Stimulated activated CD4-positive, alpha-beta T cell treated with anti-CD3 and anti-CD28 coated beads, Interleukin-4, amount 100 ng/mL, for 4 hours (primary cell): ENCODE data around the gene ZNF292.
"Not testable (repeated sequence)": the region's sequence is repeated elsewhere in the genome, so short reads cannot be mapped to it uniquely, and the experiment has no call there.

Experiments
- DNase-seq, 2 experiments: peaks; one replicate each; pipeline ENCODE4 v3.0.0-alpha.2; 2020

Gene ZNF292

DNA sequence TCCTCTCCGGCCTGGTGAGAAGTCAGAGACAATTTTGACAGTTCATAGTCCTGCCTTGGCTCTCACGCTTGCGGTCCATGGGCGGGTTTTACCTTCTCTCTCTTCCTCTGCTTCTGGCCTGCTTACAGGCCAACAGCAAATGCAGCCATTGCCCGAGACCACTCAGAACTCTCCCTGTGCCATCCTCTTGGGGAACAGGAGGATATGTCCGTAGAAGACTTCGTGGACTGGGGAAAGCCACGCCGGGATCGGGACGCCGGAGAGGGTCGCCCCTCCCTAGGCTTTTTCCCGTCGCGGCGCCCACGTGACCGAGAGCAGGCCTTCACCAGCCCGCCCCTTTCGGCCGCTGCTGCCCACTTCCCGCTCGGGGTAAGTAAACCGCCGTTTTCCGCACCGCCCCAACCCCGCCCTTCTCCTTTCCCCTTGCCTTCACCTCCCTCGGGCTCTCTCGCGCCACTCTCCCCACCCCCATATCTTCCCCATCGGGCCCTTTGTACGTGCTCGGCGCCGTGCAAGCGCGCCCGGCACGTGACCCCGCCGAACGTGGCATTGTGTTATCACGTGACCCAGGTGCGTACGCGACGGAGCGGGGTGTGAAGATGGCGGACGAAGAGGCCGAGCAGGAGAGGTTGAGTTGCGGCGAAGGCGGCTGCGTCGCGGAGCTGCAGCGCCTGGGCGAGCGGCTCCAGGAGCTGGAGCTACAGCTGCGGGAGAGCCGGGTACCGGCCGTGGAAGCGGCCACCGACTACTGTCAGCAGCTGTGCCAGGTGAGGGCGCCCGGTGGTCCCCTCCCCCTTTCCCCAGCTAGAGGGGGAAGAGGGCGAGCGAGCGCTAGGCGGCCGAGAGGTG is at the start of gene ZNF292:
TSS of gene ZNF292 (plus strand) at position 573 of the 849 bp plus-strand sequence. CDS start at position 600, 27 bp downstream.
- peak; percentile 92 to 94 for DNase-seq

DNA sequence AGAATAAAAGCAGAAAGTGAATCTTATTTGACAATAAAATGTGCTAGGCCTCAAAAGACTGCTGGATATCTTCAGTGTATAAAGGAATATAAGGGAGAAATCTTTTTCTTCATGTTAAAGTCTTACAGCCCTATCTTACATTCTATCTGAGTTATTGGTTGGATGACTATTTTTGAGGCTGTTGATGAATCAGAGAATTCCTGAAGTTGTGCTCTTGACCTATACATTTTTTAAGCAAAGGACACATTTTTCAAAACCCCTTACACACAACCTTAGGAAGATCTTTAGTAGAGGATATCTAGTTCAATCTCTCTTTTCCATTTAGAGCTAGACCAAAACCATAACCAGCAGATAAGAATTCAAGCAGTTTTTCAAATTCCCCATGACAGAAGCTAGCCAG is 49.5 kb upstream of the ZNF292 start:
- DNase-seq: no peak

DNA sequence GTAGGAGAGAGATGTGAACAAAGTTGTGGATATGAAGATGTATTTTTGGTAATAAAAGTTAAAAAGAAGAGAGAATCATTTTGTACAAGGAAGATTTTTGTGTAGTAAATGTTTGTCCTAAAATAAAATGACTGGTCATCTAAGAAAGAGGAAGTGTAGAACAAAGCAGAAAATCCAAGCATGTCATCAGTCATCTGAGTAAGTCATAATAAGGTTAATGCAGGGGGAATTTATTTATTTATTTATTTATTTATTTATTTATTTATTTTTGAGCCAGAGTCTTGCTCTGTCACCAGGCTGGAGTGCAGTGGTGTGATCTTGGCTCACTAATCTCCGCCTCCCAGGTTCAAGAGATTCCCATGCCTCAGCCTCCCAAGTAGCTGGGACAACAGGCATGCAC is 44.7 kb upstream of the ZNF292 start:
- no peak for DNase-seq

DNA sequence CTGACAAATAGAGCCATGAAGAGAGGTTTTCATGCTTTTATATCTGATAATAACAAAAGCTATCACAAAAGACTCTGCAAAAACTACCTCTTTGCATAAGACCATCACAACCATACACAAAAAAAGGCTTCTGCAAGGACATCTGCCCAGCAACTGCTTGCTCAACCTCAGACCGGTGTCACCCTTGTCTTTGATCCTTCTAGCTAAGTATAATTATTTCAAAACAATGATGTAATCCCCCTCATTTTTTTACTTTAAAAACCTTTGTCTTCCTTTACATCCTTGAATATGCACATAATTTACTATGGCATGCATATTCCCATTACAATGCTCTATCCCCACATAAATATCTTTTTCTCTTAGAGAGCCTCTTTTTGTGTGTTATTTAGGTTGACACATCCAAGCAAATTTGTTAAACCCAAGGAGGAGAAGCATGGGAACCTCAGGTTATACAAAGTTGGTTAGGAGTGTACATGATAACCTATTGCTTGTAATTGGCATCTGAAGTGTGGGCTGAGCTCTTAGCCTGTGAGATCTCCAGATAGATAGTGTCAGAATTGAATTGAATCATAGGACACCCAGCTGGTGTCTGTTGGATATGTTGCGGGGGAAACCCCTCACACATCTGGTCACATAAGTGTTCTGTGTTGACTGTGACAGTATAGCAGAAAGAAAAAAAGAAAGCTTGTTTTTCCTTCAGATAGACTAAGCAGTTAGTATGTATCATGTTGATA is 39.8 kb upstream of the ZNF292 start:
- no peak for DNase-seq

DNA sequence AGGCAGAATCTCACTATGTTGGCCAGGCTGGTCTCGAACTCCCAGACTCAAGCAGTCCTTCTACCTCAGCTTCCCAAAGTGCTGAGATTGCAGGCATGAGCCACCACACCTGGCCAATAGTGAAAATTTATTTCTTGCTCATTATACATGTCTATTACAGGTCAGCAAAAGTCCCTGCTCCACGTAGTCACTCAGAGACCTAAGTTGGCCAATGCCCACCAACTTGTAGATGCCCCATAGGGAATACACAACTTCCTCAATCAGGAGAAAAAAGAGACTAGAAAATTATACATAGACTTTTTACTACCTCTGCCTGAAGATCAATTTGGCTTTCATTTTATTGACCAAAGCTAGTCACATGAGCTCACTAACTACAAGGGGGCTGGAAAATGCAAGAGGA is 38.4 kb upstream of the ZNF292 start:
- no peak for DNase-seq

DNA sequence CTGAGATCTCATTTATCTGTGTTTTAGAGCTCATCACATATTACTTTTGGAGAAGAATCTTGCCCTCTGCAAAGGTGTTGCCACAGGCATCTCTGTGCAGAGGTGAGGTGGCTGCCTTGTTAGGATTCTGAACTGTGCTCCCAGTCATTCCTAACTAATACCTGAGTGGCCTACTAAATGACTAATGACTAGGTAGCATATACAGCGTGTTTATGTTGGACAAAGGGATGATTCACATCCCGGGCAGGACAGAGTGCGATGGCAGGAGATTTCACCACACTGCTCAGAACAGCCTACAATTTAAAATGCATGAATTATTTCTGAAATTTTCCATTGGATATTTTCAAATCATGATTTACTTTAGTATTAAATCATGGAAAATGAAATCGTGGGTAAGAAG is 37.3 kb upstream of the ZNF292 start:
- no peak for DNase-seq

DNA sequence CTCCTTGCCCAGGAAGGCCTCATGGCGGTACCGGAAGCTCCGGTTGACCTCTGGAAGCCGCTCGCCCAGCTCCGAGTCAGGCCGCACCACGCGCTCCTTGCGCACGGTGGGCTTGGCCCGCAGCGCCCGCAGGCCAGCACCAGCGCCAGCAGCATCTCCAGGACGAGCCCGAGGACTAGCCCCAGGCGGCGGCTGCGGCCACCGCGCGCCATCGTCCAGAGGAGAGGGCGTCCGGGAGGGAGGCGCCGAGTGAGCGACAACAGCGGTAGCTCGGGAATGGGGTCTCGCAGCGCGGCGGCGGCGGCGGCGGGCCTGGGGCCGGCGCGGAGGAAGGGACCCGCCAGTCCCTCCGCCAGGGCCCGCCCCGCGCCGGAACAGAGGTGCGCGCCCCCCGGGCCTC is 32.9 kb upstream of the ZNF292 start:
- DNase-seq: no peak

DNA sequence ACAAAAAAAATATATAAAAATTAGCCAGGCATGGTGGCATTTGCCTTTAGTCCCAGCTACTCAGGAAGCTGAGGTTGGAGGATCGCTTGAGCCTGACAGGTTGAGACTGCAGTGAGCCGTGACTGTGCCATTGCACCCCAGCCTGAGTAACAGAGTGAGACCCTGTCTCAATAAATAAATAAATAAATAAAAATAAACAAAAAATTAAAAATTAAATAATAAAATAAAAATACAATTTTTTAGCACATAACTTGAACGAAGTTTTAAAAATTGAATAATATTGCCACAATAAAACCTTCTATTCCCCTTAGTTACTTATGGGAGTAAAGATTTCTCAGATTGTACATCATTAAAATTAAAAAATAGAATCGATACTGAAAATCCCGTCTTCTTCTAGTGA is 31.3 kb upstream of the ZNF292 start:
- no peak for DNase-seq

DNA sequence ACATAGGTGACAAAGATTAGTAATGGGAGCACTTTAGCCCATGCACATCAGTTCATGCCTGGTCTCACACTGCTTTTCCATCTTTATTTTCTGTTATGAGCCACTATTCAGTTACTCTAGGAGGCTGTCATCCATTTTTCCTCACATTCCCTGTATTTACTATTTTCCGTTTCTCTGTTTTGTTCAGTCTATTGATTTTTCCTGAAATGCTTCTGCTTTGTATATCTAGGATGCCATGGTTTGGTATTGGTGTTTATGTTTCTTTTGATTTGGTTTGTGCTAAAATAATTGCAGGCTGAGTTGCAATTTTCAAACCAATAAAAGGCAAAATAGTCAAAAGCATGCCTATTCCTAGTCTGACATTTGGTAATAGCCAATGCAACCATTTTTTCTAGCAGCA is 28.9 kb upstream of the ZNF292 start:
- DNase-seq: no peak

DNA sequence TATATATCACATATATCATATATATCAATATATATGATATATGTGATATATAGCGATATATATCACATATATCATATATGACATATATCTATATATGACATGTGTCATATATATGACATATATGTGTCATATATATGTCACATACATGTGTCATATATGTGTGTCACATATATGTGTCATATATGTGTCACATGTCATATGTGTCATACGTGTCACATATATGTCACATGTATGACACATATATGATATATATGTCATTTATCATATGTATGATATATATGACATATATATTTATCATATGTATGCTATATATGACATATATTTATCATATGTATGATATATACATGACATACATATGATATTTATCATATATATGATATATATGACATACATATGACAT is 27.6 kb upstream of the ZNF292 start:
- DNase-seq: no peak

DNA sequence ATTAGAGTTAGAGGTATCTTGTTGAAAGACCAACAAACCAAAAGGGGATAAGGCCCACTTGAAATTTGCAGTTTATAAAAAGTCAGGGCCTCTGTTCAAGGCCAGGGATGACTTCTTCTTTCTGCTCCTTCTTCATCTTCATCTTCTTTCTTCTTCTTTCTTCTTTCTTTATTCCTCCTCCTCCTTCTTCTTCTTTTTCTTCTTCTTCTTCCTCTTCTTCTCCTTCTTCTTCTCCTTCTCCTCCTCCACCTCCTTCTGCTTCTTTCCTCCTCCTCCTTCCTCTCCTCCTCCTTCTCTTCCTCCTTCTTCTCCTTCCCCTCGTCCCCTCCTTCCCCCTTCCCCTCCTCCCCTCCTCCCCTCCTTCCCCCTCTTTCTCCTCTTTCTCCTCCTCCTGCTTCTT is 18.4 kb upstream of the ZNF292 start:
- DNase-seq: no peak

DNA sequence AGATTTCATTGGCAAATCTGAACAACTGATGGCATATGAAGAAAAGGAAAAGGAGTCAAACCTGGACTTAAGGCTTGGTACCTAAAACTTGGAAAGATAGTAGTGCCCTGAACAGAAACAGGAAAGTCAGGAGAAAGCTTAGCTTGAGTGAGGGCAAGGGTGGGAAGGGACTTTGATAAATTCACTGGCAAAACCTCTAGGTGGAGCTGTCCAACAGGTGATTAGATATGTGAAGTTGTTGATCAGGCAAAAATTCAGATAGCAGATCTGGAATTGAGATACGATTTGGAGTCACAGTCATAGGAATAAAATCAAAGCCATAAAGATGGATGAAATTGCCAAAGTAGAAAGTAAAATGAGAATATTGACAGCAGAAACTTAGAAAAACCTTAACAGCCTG is 16.1 kb upstream of the ZNF292 start:
- peak in 1 of 2 experiments; percentile 28 for DNase-seq

DNA sequence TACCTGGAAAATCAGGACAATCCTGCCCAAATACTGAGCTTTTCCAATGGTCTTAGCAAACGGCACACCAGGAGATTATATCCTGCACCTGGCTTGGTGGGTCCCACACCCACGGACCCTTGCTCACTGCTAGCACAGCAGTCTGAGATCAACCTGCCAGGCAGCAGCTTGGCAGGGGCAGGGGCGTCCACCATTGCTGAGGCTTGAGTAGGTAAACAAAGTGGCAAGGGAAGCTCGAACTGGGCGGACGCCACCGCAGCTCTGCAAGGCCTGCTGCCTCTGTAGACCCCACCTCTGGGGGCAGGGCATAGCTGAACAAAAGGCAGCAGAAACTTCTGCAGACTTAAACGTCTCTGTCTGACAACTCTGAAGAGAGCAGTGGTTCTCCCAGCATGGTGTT is 15.4 kb upstream of the ZNF292 start:
- not testable (repeated sequence) for DNase-seq

DNA sequence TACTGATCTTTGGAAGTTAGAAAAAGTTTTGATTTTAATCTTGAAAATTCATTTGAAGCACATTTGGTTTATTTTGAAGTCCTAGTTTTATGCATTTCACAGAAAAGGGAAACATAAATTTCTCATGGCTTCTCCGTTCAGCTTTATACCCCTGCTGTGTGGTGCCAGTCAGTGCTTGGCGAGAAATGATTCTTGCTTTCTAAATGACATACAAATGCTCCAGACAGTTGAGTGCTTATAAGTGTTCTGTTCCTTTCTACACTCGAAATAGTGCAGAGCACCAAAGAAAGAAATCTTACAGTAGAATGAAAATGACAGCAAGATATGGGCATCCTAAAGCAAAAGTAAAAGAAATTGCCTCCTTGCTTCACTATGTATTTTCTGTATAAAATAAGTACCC is 9.0 kb upstream of the ZNF292 start:
- DNase-seq: no peak

DNA sequence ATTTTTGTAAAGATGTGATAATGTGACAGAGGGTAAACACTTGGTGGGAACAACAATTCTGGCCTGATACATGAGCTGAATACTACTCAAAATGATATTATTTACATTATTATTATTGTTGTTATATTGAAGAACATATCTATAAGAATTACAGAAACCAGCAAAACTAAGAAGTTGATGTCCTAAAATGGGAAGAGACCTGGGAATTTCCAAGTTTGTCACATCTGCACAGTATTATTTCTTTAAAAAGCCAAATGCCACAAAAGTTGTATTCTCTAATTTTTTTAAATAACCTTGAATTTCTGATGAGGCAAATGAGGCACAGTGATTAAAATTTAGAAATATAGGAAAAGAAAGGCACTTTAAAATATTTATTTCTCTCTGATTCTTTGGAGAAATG is 5.0 kb upstream of the ZNF292 start:
- DNase-seq: no peak

DNA sequence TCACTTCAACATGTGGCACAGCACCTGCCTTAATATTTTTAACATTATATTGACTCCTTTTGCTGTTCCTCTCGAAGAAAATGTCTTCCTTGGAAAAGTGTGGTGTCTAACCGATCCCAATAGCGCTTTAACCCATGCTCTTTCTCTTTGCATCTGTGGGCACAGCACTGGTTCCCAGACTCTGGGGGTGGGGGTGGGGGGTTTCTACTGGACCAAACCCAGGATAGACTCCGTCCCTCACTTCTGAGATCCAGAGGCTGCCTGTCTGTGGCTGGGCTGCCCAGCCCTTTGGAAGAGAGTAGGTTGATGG is 3.9 kb upstream of the ZNF292 start:
- DNase-seq: no peak

DNA sequence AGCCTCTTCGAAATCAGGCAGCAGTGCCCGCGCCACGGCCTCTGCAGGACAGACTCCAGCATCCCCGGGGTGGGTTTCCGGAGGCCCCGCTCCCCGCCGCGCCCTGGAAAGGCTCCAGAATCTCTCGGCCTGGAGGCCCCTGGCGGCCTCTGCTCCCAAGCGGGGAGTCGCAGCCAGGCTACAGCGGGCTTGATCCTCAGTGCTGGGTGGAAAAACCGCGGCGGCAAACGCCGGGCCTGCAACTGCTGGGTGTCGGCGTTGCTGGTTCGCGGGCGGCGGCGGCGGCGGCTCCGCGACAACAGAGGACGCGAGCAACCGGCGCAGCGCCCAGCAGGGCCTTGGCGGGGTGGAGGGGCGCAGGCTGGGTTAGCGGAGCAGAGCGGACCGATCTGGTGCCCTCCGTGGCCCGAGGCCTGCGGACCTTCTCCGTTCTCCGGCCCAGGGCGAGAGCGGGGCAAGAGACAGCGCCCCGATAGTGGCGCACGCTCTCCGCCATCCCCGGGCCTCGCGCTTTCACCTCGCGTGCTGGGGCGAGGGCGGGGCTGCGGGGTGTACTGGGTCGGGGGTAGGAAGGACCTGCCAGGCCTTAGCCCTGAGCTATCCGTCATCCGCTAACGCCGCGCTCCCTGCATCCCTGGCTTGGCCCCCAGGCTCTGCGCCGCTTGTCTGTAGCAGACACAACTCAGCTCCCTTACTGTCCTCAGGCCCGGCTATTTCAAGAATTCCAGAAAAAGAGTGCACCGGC is 3.4 kb upstream of the ZNF292 start:
- peak; percentile 71 to 75 for DNase-seq

DNA sequence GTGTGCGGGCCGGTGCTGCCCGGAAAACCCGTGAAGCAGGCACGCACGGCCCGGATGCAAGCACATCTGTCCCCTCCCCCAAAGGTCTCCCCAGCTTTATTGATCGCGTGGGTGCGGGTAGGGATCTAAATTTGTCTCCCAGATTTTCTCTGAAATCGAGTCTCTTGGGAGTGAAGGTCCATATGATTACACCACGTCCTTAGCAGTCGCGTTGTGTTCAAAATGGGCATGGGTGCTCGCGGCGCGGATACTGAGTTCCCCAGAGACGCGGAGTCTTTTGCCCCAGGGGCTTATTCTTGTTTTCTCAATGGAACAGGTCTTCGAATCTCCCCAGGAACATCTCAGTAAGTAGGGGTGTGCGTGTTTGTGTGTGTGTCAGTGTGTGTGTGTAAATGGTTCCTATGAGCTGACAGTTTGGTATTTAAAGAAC is 2.8 kb upstream of the ZNF292 start:
- DNase-seq: no peak

DNA sequence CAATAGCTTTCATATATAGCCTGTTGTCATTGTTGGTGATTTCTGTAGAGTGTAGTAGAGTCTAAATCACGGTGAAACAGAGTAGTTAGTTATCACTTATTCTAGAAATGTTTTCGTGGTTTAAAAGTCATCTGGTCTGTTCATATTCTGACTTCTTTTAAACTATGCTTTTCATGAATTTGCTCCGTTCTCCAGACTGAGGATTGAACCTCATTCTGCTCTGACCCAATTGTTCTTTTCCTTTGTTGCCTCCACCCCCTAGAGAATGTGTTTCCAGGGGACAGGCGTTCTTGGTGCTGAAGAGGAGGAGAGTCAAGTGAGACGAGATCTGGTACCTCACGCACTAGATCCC is 748 bp upstream of the ZNF292 start:
- no peak for DNase-seq

DNA sequence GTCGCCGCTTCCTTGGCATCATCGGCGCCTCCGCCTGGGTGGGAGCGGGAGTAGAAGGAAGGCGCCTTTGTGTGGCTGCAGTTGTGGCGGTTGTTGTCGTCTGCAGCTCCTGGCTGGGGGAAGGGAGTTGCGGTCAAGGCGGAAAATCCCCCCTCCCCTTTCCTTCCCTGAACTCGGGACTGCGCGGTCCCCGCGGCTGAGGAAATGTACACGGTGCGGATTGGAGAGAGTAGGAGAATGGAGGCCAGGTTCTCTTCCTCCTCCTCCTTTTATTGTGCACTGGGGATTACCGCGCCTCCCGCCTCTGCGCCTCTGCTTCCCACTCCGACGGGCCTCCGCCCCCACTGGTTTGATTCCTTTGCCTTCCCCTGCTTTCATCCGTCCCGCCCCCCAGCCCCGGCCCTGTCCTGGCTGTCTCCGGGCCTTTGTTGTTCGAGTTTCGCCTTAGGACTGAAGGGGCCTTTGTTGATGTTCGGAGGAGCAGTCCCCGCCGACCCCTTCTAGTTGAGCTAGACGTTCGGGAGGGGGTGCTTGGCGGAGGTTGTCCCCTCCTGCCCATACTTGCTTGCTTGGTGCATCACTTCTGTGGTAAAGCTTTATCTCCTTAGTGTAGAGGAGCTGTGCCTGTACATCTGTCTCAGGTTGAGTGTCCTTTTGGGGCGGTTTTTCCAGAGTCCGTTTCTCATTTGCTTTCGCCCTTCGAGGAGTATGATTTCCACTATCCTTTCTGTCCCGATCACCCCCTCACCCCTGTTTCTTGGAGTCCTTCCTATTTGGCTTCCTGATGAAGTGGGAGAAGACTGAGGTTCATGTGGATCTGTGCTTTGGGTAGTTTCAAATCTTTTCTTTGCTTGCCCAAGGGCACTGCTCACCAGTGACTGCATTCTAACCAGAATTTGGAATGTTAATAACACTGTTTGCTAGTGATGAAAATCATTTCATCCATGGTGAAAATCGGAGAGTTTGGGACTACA is 764 bp downstream of the ZNF292 start:
- DNase-seq: peak; percentile 40 to 46

DNA sequence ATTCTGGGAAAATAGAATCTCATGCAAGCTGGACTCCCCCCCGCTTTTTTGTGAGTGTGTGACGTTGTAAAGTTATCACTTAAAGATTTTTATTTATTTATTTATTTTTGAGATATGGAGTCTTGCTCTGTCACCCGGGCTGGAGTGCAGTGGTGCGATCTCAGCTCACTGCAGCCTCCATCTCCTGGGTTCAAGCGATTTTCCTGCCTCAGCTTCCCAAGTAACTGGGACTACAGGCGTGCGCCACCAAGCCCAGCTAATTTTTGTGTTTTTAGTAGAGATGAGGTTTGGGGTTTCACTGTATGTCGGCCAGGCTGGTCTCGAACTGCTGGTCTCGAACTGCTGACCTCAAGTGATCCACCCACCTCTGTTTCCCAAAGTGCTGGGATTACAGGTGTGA is 2.2 kb downstream of the ZNF292 start:
- DNase-seq: not testable (repeated sequence)

DNA sequence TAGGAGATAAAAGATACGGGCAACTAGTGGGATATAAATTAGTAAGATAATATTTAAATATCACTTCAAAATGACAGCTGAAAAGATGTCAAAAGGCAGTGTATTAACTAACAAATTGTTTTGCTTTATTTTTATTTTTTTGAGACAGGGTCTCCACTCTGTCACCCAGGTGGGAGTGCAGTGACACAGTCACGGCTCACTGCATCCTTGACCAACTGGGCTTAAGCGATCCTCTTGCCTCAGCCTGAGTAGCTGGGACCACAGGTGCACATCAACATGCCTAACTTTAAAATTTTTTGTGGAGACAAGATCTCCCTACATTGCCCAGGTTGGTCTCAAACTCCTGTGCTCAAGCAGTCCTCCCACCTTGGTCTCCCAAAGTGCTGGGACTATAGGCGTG is 5.9 kb downstream of the ZNF292 start:
- DNase-seq: no peak

DNA sequence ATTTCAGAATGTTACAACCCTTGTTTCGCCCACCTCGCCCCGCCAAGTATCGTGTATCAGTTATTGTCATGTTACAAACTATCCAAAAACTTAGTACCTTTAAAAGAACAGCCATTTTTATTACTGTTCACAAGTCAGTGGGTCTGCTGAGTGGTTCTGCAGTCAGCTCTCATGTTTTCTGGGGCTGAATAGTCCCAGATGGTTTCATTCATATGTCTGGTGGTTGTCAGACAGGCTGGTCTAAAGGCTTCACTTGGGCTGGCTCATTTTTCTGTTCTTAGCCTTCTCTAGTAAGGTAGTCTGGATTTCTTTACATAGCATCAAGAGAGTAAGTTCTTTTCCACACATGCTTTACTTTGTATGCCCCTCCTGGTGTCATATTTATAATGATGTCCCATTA is 8.6 kb downstream of the ZNF292 start:
- no peak for DNase-seq
